HepG2 (cell line): ENCODE data around the gene KIRREL2. TPM values are rescaled to one million over a fixed set of nuclear protein-coding genes. Genes with fewer than 3 reads are reported as not detected.

Source experiments
- AKAP8 ChIP-seq: sonication (generic); formaldehyde crosslinking; IDR thresholded peaks from 2 replicates; pipeline ENCODE4 v1.5.1; 2020; ENCODE audit warnings: mild to moderate bottlenecking, missing genetic modification reagents
- BCL6 ChIP-seq: IDR thresholded peaks from 2 replicates; pipeline ENCODE4 v1.6.1; 2016; ENCODE audit warnings: missing genetic modification reagents, missing compliant biosample characterization
- EP300 ChIP-seq, 3 experiments: sonication (generic) in 1 of 3; formaldehyde crosslinking in 1 of 3; IDR thresholded peaks; 2 replicates each; pipeline versions ENCODE4 v1.5.1 to v1.6.1; 2011 to 2020; ENCODE audit warnings: low read depth in 2 of 3, low read length in 2 of 3, borderline replicate concordance in 1 of 3, improper control_type of control experiment in 1 of 3, mild to moderate bottlenecking in 1 of 3, missing genetic modification reagents in 1 of 3, moderate library complexity in 1 of 3
- FOXK1 ChIP-seq: sonication (generic); formaldehyde crosslinking; IDR thresholded peaks from 2 replicates; pipeline ENCODE4 v1.4.0; 2020; ENCODE audit warnings: low read depth, missing genetic modification reagents, borderline replicate concordance
- KDM6A ChIP-seq: IDR thresholded peaks from 2 replicates; pipeline ENCODE4 v1.6.1; 2016; ENCODE audit warnings: low read depth
- NR2F2 ChIP-seq: IDR thresholded peaks from 2 replicates; pipeline ENCODE4 v1.6.1; 2012; ENCODE audit warnings: low read depth, inconsistent platforms, borderline replicate concordance
- POGK ChIP-seq: sonication (generic); formaldehyde crosslinking; conservative IDR thresholded peaks from 2 replicates; pipeline ENCODE4 v1.8.0; 2022; ENCODE audit warnings: mild to moderate bottlenecking, moderate library complexity, missing genetic modification reagents
- POLR2AphosphoS2 ChIP-seq: IDR thresholded peaks from 2 replicates; pipeline ENCODE4 v1.6.1; 2011; ENCODE audit warnings: low read depth, low read length, improper control_type of control experiment
- RBM22 ChIP-seq: fragments of 200-400 bp; formaldehyde crosslinking; optimal IDR thresholded peaks from 2 replicates; pipeline ENCODE3; 2017; ENCODE audit warnings: mild to moderate bottlenecking, low read length, moderate library complexity
- RXRB ChIP-seq: IDR thresholded peaks from 2 replicates; pipeline ENCODE4 v1.6.1; 2016; ENCODE audit warnings: borderline replicate concordance, missing genetic modification reagents, missing compliant biosample characterization
- SPEN ChIP-seq: sonication (generic); formaldehyde crosslinking; IDR thresholded peaks from 2 replicates; pipeline ENCODE4 v1.5.1; 2020; ENCODE audit warnings: low read depth, mild to moderate bottlenecking, missing genetic modification reagents
- SRSF4 ChIP-seq: fragments of 200-400 bp; formaldehyde crosslinking; IDR thresholded peaks from one replicate; pipeline ENCODE4 v1.6.1; 2018; ENCODE audit warnings: mild to moderate bottlenecking, low read depth, low read length, moderate library complexity; ENCODE audit not compliant: poor library complexity, severe bottlenecking
- SSRP1 ChIP-seq: IDR thresholded peaks from 2 replicates; pipeline ENCODE4 v1.6.1; 2016; ENCODE audit warnings: control low read depth
- SYNCRIP ChIP-seq: fragments of 200-400 bp; formaldehyde crosslinking; IDR thresholded peaks from 2 replicates; pipeline ENCODE4 v1.6.1; 2018; ENCODE audit warnings: mild to moderate bottlenecking, low read depth, low read length; ENCODE audit not compliant: insufficient read depth
- TP53 ChIP-seq: sonication (generic); formaldehyde crosslinking; conservative IDR thresholded peaks from 2 replicates; pipeline ENCODE4 v1.4.0; 2020; ENCODE audit warnings: missing genetic modification reagents
- ZMYM2 ChIP-seq: sonication (generic); formaldehyde crosslinking; IDR thresholded peaks from 2 replicates; pipeline ENCODE4 v1.8.0; 2022; ENCODE audit warnings: mild to moderate bottlenecking, missing genetic modification reagents
- ZNF136 ChIP-seq: sonication (generic); formaldehyde crosslinking; IDR thresholded peaks from 2 replicates; pipeline ENCODE4 v1.8.1; 2022; ENCODE audit warnings: low read depth, mild to moderate bottlenecking, moderate library complexity, missing genetic modification reagents
- ZNF232 ChIP-seq: sonication (generic); formaldehyde crosslinking; IDR thresholded peaks from 2 replicates; pipeline ENCODE4 v1.4.0; 2020; ENCODE audit warnings: missing genetic modification reagents, borderline replicate concordance
- ZNF264 ChIP-seq: sonication (generic); formaldehyde crosslinking; IDR thresholded peaks from 2 replicates; pipeline ENCODE4 v1.4.0; 2020; ENCODE audit warnings: missing genetic modification reagents
- ZNF343 ChIP-seq: sonication (generic); formaldehyde crosslinking; IDR thresholded peaks from 2 replicates; pipeline ENCODE4 v1.4.0; 2020; ENCODE audit warnings: mild to moderate bottlenecking, missing genetic modification reagents
- ZNF431 ChIP-seq: sonication (generic); formaldehyde crosslinking; IDR thresholded peaks from 2 replicates; pipeline ENCODE4 v1.9.0; 2022; ENCODE audit warnings: missing genetic modification reagents, low read depth, mild to moderate bottlenecking, borderline replicate concordance
- ZNF530 ChIP-seq: sonication (generic); formaldehyde crosslinking; IDR thresholded peaks from 2 replicates; pipeline ENCODE4 v1.5.0; 2020; ENCODE audit warnings: low read depth, mild to moderate bottlenecking, missing genetic modification reagents
- ZNF543 ChIP-seq: sonication (generic); formaldehyde crosslinking; IDR thresholded peaks from 2 replicates; pipeline ENCODE4 v1.4.0; 2020; ENCODE audit warnings: mild to moderate bottlenecking, missing genetic modification reagents
- ZNF558 ChIP-seq: sonication (generic); formaldehyde crosslinking; IDR thresholded peaks from 2 replicates; pipeline ENCODE4 v1.9.0; 2022; ENCODE audit warnings: mild to moderate bottlenecking, missing genetic modification reagents, borderline replicate concordance
- ZSCAN9 ChIP-seq: IDR thresholded peaks from 2 replicates; pipeline ENCODE4 v1.6.1; 2016; ENCODE audit warnings: borderline replicate concordance
- polyA plus RNA-seq, 8 experiments: library from polyadenylated mRNA; depleted of rRNA in 3 of 8; stranded (reverse) in 7 of 8; unstranded in 1 of 8; fragments of >200 nt; fragmentation: Illumina TruSeq in 4 of 8; extraction: Trizol in 4 of 8; gene quantifications; 2 replicates each; pipeline versions ENCODE4 v1.2.1 to v1.2.3, GENCODE V29; 2011 to 2016; ENCODE audit warnings: low read depth in 4 of 8, missing spikeins in 1 of 8, mixed read lengths in 1 of 8; ENCODE audit not compliant: insufficient read depth in 1 of 8
- total RNA-seq, 5 experiments: library from RNA; depleted of rRNA; stranded (reverse); fragments of >200 nt; fragmentation: Illumina TruSeq; extraction: Trizol; gene quantifications; 2 replicates each; pipeline ENCODE4 v1.2.3, GENCODE V29; 2016; ENCODE audit warnings: low read depth in 1 of 5
- TF ChIP-seq, protein P1 (sequence below): sonication (generic); formaldehyde crosslinking; IDR thresholded peaks from 2 replicates; pipeline ENCODE4 v1.5.1; 2020; ENCODE audit warnings: mild to moderate bottlenecking, moderate library complexity, missing genetic modification reagents
- TF ChIP-seq, protein P2 (sequence below): sonication (generic); formaldehyde crosslinking; IDR thresholded peaks from 2 replicates; pipeline ENCODE4 v1.4.0; 2020; ENCODE audit warnings: mild to moderate bottlenecking, missing genetic modification reagents

The KIRREL2 gene
- total and polyA plus RNA-seq, 2 of the 13 experiments (the other 11 are each of a cell fraction or from before 2014, with no cell fraction given) = 0.18 to 2.4 TPM

DNA sequence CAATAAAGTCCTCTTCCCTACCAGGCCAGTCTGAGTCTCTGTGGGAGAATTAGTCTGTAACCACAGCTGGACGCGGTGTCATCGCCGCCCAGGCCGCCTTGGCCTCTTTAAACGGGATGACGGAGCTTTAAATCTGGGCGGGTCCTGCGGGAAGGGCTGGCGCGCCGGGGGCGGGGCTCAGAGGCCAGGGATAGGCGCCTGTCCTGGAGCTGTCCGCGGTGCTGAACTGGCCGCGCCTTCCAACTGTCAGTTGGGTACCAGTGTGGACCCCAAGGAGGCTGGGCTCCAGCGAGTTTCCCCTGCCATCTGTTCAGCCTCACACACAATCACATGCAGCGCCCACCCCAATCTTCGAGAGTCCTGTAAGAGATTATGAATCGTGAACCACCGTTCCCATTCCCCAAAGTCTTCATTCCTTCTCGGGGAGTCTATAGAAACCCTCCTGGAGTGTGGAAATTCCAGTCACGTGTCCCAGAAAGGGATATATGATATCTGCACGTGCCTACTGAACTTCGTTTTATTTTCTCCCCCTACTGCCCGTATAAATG, 23.1 kb downstream of the KIRREL2 start (continued):
- TF ChIP-seq, protein P1, sequence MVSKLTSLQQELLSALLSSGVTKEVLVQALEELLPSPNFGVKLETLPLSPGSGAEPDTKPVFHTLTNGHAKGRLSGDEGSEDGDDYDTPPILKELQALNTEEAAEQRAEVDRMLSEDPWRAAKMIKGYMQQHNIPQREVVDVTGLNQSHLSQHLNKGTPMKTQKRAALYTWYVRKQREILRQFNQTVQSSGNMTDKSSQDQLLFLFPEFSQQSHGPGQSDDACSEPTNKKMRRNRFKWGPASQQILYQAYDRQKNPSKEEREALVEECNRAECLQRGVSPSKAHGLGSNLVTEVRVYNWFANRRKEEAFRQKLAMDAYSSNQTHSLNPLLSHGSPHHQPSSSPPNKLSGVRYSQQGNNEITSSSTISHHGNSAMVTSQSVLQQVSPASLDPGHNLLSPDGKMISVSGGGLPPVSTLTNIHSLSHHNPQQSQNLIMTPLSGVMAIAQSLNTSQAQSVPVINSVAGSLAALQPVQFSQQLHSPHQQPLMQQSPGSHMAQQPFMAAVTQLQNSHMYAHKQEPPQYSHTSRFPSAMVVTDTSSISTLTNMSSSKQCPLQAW (CRISPR knock-in tag) = no peak; the same call in 1 of the 2 replicates
- TF ChIP-seq ZNF264 (CRISPR knock-in tag) (peak; percentile 88), SPEN (CRISPR knock-in tag) (peak; percentile 72), ZNF543 (CRISPR knock-in tag) (peak; percentile 91), SRSF4 (no peak), ZNF431 (CRISPR knock-in tag) (peak; percentile 72; the same call in 1 of the 2 replicates), EP300 (IDR thresholded peaks at IDR 0.05; ENCODE audit: low read depth in 2 of 2, low read length in 2 of 2) (no peak), EP300 (CRISPR knock-in tag; IDR thresholded peaks at IDR 0.05; ENCODE audit: borderline replicate concordance) (no peak), POGK (CRISPR knock-in tag) (peak; percentile 96), TP53 (CRISPR knock-in tag) (0 out of 2 replicates have a peak, but pooled peaks have one; percentile 23), FOXK1 (CRISPR knock-in tag) (peak; percentile 77; the same call in 1 of the 2 replicates), SYNCRIP (no peak), RBM22 (no peak), ZMYM2 (CRISPR knock-in tag) (no peak), POLR2AphosphoS2 (no peak), ZNF530 (CRISPR knock-in tag) (0 out of 2 replicates have a peak, but pooled peaks have one; percentile 49), ZNF136 (CRISPR knock-in tag) (0 out of 2 replicates have a peak, but pooled peaks have one; percentile 35), SSRP1 (CRISPR knock-in tag) (no peak), ZNF558 (peak; percentile 94; the same call in 1 of the 2 replicates), ZNF343 (CRISPR knock-in tag) (peak; percentile 82; the same call in 1 of the 2 replicates), RXRB (CRISPR knock-in tag) (peak; percentile 71), KDM6A (CRISPR knock-in tag) (no peak), NR2F2 (no peak), BCL6 (CRISPR knock-in tag) (peak; percentile 66), ZSCAN9 (peak; percentile 99), AKAP8 (CRISPR knock-in tag) (no peak), ZNF232 (peak; percentile 99)
- TF ChIP-seq, protein P2, sequence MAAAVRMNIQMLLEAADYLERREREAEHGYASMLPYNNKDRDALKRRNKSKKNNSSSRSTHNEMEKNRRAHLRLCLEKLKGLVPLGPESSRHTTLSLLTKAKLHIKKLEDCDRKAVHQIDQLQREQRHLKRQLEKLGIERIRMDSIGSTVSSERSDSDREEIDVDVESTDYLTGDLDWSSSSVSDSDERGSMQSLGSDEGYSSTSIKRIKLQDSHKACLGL = peak; percentile 94
